Measurements from ENCODE around the gene MOSMO. TPM values are rescaled to one million over a fixed set of nuclear protein-coding genes. Genes with fewer than 3 reads are reported as not detected.

The MOSMO gene
- total RNA-seq, 2 experiments from 2014 or later, result 9.6 to 9.8 TPM

- Histone ChIP-seq H3K36me3 (ENCODE audit: insufficient read depth, low read length) (no peaks in the 10 kb centered on the region), H3K27ac (ENCODE audit: low read depth, low read length, poor library complexity, severe bottlenecking) (no peak overlapping the region), H4K20me1 (ENCODE audit: insufficient read depth, low read length) (no peaks in the 10 kb centered on the region), H3K9me3 (ENCODE audit: low read length) (no peaks in the 10 kb centered on the region), H2AFZ (ENCODE audit: low read length) (no peak overlapping the region), H3K4me2 (ENCODE audit: low read length) (no peak overlapping the region), H3K4me3 (ENCODE audit: low read depth, low read length, poor library complexity, severe bottlenecking) (no peak overlapping the region), H3K9me2 (ENCODE audit: insufficient read depth, low read length) (no peaks in the 10 kb centered on the region), H3K4me1 (ENCODE audit: insufficient read depth, low read length, poor library complexity, severe bottlenecking) (no peaks in the 10 kb centered on the region), H3K79me2 (ENCODE audit: insufficient read depth, low read depth, low read length) (no peaks in the 10 kb centered on the region)
- BruUV-seq (replicated peaks), result no TSS peak
- TF ChIP-seq CTCF (conservative IDR thresholded peaks at IDR 0.05; ENCODE audit: low read length), result no peak
- TF ChIP-seq EZH2phosphoT487 (IDR thresholded peaks at IDR 0.05; ENCODE audit: borderline replicate concordance, low read depth, low read length), result no peak
- DNase-seq (ENCODE audit: low spot score), result no peak
- CTCF ChIA-PET (ENCODE audit: unreplicated experiment), result no interaction called here
- intact Hi-C loops (cut with micrococcal nuclease; ENCODE audit: unreplicated experiment), result no loop called here
- POLR2A ChIA-PET, result no interaction called here
These were observed 108.3 kb downstream of the MOSMO start for GRCh38 chr16:22116095-22116700.

- H3K4me3 ChIP-seq (ENCODE audit: low read depth, low read length, poor library complexity, severe bottlenecking), result no peak overlapping the region
- no peak overlapping the region for H3K4me2 ChIP-seq (ENCODE audit: low read length)
- H2AFZ ChIP-seq (ENCODE audit: low read length), result no peak overlapping the region
- H3K79me2 ChIP-seq (ENCODE audit: insufficient read depth, low read depth, low read length), result no peaks in the 10 kb centered on the region
- H4K20me1 ChIP-seq (ENCODE audit: insufficient read depth, low read length), result no peaks in the 10 kb centered on the region
- CTCF ChIA-PET (ENCODE audit: unreplicated experiment), result no interaction called here
- intact Hi-C loops (cut with micrococcal nuclease; ENCODE audit: unreplicated experiment), result no loop called here
- DNase-seq (ENCODE audit: low spot score), result no peak
- POLR2A ChIA-PET, result no interaction called here
- no peaks in the 10 kb centered on the region for H3K9me2 ChIP-seq (ENCODE audit: insufficient read depth, low read length)
- TF ChIP-seq EZH2phosphoT487 (IDR thresholded peaks at IDR 0.05; ENCODE audit: borderline replicate concordance, low read depth, low read length) (no peak), CTCF (conservative IDR thresholded peaks at IDR 0.05; ENCODE audit: low read length) (no peak)
- H3K36me3 ChIP-seq (ENCODE audit: insufficient read depth, low read length), result no peaks in the 10 kb centered on the region
- no peaks in the 10 kb centered on the region for H3K4me1 ChIP-seq (ENCODE audit: insufficient read depth, low read length, poor library complexity, severe bottlenecking)
- H3K27ac ChIP-seq (ENCODE audit: low read depth, low read length, poor library complexity, severe bottlenecking), result no peak overlapping the region
- no peaks in the 10 kb centered on the region for H3K9me3 ChIP-seq (ENCODE audit: low read length)
- no TSS peak for BruUV-seq (replicated peaks)
These were observed 109.7 kb downstream of the MOSMO start for GRCh38 chr16:22117609-22118008.

- Histone ChIP-seq H3K4me1 (ENCODE audit: insufficient read depth, low read length, poor library complexity, severe bottlenecking) (no peaks in the 10 kb centered on the region), H4K20me1 (ENCODE audit: insufficient read depth, low read length) (no peaks in the 10 kb centered on the region), H2AFZ (ENCODE audit: low read length) (no peak overlapping the region), H3K79me2 (ENCODE audit: insufficient read depth, low read depth, low read length) (no peaks in the 10 kb centered on the region), H3K9me3 (ENCODE audit: low read length) (no peaks in the 10 kb centered on the region), H3K9me2 (ENCODE audit: insufficient read depth, low read length) (no peaks in the 10 kb centered on the region), H3K27ac (ENCODE audit: low read depth, low read length, poor library complexity, severe bottlenecking) (no peak overlapping the region), H3K36me3 (ENCODE audit: insufficient read depth, low read length) (no peaks in the 10 kb centered on the region), H3K4me2 (ENCODE audit: low read length) (no peak overlapping the region), H3K4me3 (ENCODE audit: low read depth, low read length, poor library complexity, severe bottlenecking) (no peak overlapping the region)
- DNase-seq (ENCODE audit: low spot score), result no peak
- intact Hi-C loops (cut with micrococcal nuclease; ENCODE audit: unreplicated experiment), result no loop called here
- BruUV-seq (replicated peaks), result no TSS peak
- ChIA-PET CTCF (ENCODE audit: unreplicated experiment) (no interaction called here), POLR2A (interaction anchor here (1.7 kb wide), 1 partner anchor 42 kb away, joined by 5 read pairs; no protein-coding TSS in a partner anchor)
- TF ChIP-seq CTCF (conservative IDR thresholded peaks at IDR 0.05; ENCODE audit: low read length) (0 out of 2 replicates have a peak, but pooled peaks have one; percentile 20), EZH2phosphoT487 (IDR thresholded peaks at IDR 0.05; ENCODE audit: borderline replicate concordance, low read depth, low read length) (no peak)
These were observed 112.5 kb downstream of the MOSMO start for GRCh38 chr16:22120440-22120839.

Measured in OCI-LY7 (cell line).